Tongue (tissue), 3 donors: ENCODE measurements around the gene FOXP4. TPM values are rescaled to one million over a fixed set of nuclear protein-coding genes. Genes with fewer than 3 reads are reported as not detected.
A peak's percentile ranks its signal among the peaks of the same experiment; 100 is the strongest.

Experiments used
- DNase-seq: peaks from one replicate; pipeline ENCODE4 v3.0.0-alpha.2; 2015
- small RNA-seq: library from RNA; depleted of rRNA; stranded (forward); fragments of <200 nt; gene quantifications from one replicate; pipeline ENCODE3, GENCODE V24; 2014; ENCODE audit warnings: low replicate concordance
- total RNA-seq: library from RNA; depleted of rRNA; stranded (reverse); fragments of >200 nt; gene quantifications from one replicate; pipeline ENCODE4 v1.2.3, GENCODE V29; 2014

The FOXP4 gene
- total RNA-seq, 1 donor from 2014 or later, result 4.1 TPM

DNA sequence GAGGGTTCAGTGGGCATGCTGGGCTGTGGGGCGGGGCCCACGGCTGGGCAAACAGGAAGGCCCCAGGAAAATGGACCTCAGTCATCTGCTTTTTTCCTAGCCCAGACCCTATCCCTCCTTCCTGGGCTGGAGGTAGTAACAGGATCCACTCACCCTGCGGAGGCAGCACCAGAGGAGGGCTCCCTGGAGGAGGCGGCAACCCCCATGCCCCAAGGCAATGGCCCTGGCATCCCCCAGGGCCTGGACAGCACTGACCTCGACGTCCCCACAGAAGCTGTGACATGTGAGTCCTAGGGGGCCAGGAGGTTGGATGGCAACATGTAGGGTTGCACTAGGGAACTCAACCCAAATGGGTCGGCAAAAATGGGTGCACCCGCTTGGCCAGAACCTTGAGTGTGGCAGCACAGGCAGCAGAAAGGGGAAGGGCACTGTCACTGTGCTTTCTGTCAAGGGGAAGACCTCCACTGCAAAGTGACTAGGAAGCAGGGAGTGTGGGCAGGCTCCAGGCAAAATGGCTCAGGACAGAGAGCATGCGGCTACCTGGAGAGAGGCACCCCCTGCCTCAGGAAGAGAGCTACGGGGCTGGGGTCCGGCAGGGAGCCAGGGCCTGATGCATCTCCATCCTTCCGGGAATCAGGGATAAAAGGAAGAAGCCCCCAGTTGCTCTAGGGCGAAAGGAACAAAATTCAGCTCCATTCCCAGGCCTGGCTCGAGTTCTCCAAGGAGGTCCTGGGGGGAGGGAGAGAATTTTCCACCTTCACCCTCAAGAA, 100.0 kb downstream of the FOXP4 start:
- no peak for DNase-seq

GRCh38 chr6:41647061-41647511, 100.9 kb downstream of the FOXP4 start:
- no peak for DNase-seq

DNA sequence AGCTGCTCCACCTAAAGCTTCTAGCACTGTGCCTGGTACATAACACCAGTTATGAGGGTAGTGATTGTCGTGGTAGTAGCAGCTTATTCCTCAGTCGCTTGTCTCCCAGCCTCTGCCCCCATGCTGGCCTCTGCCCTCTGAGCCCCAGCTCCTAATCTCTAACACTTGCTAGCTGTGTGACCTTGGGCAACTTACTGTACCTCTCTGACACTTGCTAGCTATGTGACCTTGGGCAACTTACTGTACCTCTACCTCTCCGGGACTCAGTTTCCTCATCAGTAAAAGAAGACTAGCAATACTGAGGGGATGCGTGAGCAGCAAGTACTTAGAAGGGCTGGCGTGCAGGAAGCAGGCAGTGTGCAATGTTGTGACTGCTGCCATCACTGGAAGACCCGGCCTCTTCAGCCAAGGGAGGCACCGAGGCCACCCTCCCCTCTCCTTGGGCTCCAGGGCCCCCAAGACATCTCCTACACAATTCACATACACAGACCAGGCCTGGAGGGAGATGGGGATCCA, 101.9 kb downstream of the FOXP4 start:
- DNase-seq, result no peak

DNA sequence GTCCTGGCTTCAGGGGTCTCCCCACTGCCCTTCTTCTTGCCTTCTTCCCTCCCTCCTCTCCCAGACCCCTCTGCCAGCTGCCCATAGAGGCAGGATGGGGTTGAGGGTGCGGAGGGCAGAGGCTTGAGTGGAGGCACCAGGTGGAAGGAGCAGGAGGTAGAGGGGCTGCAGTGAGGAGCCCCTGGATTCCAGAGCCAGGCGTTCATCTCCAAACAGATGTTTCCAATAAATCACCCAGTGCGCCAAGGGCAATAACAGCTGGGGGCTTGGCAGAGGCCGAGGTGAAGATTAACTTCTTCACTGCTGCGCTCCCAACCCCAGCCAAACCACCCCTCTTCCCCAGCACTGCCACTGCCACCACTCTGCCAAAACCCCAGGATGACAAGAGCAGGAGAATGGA, 102.7 kb downstream of the FOXP4 start:
- DNase-seq, result peak; percentile 91

DNA sequence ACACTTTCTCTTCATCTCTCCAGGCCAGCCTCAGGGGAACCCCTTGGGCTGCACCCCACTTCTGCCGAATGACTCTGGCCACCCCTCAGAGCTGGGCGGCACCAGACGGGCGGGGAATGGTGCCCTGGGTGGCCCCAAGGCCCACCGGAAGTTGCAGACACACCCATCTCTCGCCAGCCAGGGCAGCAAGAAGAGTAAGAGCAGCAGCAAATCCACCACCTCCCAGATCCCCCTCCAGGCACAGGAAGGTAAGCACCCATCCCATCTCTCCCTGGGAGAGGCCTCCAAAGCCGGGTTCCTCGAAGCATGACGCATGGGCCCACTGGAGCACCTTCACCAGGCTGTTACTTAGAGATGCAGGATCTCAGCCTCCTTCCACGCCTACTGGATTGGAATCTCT, 103.4 kb downstream of the FOXP4 start:
- DNase-seq, result no peak

DNA sequence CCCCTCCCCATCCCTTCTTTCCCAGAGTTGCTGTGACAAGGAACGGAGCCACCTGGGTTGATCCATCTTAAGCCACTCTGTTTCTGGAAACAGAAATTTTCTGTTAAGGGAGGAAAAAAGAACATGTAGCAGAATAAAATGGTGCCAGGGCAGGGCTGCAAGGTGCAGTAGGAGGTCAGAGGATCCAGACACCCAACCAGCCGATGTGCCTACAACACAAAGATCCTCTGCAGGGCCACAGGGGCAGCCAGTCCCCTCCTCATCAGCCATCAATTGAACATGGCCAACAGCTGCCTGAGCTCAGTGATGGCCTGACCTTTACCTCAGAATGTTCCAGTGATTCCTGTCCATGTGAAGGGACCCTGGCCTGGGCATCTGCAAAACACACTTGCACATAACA, 103.9 kb downstream of the FOXP4 start:
- DNase-seq, result no peak

- no peak for DNase-seq
Measured at GRCh38 chr6:41651246-41651961, 105.2 kb downstream of the FOXP4 start.

Small RNA genes lying within 50 kb of the gene (small RNA-seq; reads per million reads assigned to genes)
- gene MIR4641, result not detected

Other genes starting within 250 kb of the FOXP4 start
- not detected for gene NCR2, start 210.8 kb upstream of the FOXP4 start, total RNA-seq
- 23.5 TPM for gene MDFI, start 92.1 kb downstream of the FOXP4 start, total RNA-seq
- gene TFEB, start 189.2 kb downstream of the FOXP4 start, total RNA-seq, result 30.7 TPM
- gene PGC, start 201.0 kb downstream of the FOXP4 start, total RNA-seq, result not detected
- gene FRS3, start 233.5 kb downstream of the FOXP4 start, total RNA-seq, result 2.4 TPM
- gene PRICKLE4, start 234.4 kb downstream of the FOXP4 start, total RNA-seq, result 4.4 TPM
- gene TOMM6, start 241.3 kb downstream of the FOXP4 start, total RNA-seq, result 88.1 TPM